ENCODE measurements around the gene MYEOV.

GRCh38 chr11:69327741-69328191 is 33.8 kb downstream of the MYEOV start:
- TF ChIP-seq CTCF (IDR thresholded peaks at IDR 0.05; ENCODE audit: low read depth, low read length) = no peak
- no peak for TF ChIP-seq EZH2phosphoT487 (IDR thresholded peaks at IDR 0.05; ENCODE audit: low read depth)

Data from OCI-LY3 (cell line).